Esophagus (tissue), 2 donors: ENCODE measurements around the gene ANKRD45. TPM values are rescaled to one million over a fixed set of nuclear protein-coding genes. Genes with fewer than 3 reads are reported as not detected.
"Not testable (repeated sequence)": the region's sequence is repeated elsewhere in the genome, so short reads cannot be mapped to it uniquely, and the experiment has no call there.

Experiments used
- H3K27ac ChIP-seq, 2 donors: one replicate each; pipeline ENCODE4 v1.5.1; 2013; ENCODE audit warnings: low read depth in 2 of 2, mild to moderate bottlenecking in 2 of 2, inconsistent platforms in 1 of 2, low read length in 1 of 2, moderate library complexity in 1 of 2
- H3K27me3 ChIP-seq, 2 donors: one replicate each; pipeline ENCODE4 v1.6.1; 2013; ENCODE audit warnings: low read length in 2 of 2, control low read depth in 1 of 2, mild to moderate bottlenecking in 1 of 2; ENCODE audit not compliant: insufficient read depth in 2 of 2, control insufficient read depth in 1 of 2
- H3K36me3 ChIP-seq, 2 donors: one replicate each; pipeline ENCODE4 v1.6.1; 2013; ENCODE audit warnings: low read length in 1 of 2; ENCODE audit not compliant: control insufficient read depth in 2 of 2, insufficient read depth in 2 of 2
- H3K4me1 ChIP-seq, 2 donors: one replicate each; pipeline ENCODE4 v1.6.1; 2013; ENCODE audit warnings: low read length in 1 of 2; ENCODE audit not compliant: control insufficient read depth in 2 of 2, insufficient read depth in 2 of 2
- H3K4me3 ChIP-seq, 2 donors: one replicate each; pipeline ENCODE4 v1.5.1; 2013; ENCODE audit warnings: low read length in 2 of 2, mild to moderate bottlenecking in 2 of 2, low read depth in 1 of 2, moderate library complexity in 1 of 2
- H3K9me3 ChIP-seq, 2 donors: one replicate each; pipeline ENCODE4 v1.6.1; 2013; ENCODE audit warnings: mild to moderate bottlenecking in 2 of 2, low read depth in 1 of 2, low read length in 1 of 2, moderate library complexity in 1 of 2; ENCODE audit not compliant: control insufficient read depth in 2 of 2, insufficient read depth in 1 of 2
- WGBS, 2 donors: extraction: QIAGEN DNeasy Blood & Tissue Kit; methylation state at CpG; one replicate each; pipeline ENCODE4 v1.1.7; 2013; 5-methylcytosine and 5-hydroxymethylcytosine counted together
- polyA plus RNA-seq, 2 donors: library from polyadenylated mRNA; stranded (reverse); fragments of 200-250 nt; gene quantifications; one replicate each; pipeline ENCODE4 v1.2.3, GENCODE V29; 2013
- donor health status: healthy with polysubstance abuse.
- donor health status: Bipolar disorder and iron deficiency.

Gene ANKRD45
- polyA plus RNA-seq, 2 donors = not detected

DNA sequence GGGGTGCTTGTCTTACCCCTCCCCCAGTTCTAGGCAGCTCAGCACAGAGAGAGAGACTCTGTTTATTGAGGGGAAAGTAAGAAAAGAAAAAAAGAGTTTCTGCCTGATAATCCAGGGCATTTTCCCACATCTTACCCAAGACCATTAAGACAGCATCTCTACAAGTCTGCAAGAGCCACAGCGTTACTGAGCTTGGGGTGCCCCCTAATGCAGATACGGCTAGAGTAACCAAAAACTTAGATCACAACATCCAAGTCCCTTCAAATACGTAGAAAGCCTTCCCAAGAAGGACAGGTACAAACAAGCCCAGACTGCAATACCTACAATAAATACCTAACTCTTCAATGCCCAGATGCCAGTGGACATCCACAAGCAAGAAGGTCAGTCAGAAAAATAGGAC lies 40.8 kb downstream of the ANKRD45 start:
- no peak overlapping the region for H3K27ac ChIP-seq
- H3K4me1 ChIP-seq = no peaks in the 10 kb centered on the region
- H3K36me3 ChIP-seq = no peaks in the 10 kb centered on the region
- H3K4me3 ChIP-seq = no peak overlapping the region
- peaks cover 0 to 2% of the 10 kb centered on the region in 2 donors for H3K27me3 ChIP-seq
- 79 to 89% methylated on average over 3 of the region's 3 CpGs for WGBS, 2 donors
- H3K9me3 ChIP-seq = no peaks in the 10 kb centered on the region

DNA sequence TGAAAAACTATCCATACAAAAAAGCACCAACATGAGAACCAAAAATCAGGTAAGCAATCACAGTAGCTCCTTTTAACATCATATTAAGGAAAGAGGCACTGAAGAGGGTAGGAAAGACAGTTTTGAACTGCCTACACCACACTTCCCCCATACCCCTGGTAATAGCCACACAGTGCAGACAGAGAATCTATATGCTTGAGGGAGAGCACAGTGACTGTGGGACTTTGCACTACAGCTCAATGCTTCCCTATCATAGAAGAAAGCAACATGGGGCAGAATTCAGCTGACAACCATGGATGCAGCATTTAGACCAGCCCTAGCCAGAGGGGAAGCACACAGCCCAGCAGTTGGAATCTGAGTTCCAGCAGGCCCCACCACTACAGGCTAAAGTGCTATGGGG lies 42.4 kb downstream of the ANKRD45 start:
- H3K9me3 ChIP-seq = no peaks in the 10 kb centered on the region
- no peak overlapping the region for H3K27ac ChIP-seq
- H3K4me3 ChIP-seq = no peak overlapping the region
- H3K4me1 ChIP-seq = no peaks in the 10 kb centered on the region
- H3K27me3 ChIP-seq = peaks cover 0 to 2% of the 10 kb centered on the region in 2 donors
- no peaks in the 10 kb centered on the region for H3K36me3 ChIP-seq

- H3K27me3 ChIP-seq = no peaks in the 10 kb centered on the region
Measured at GRCh38 chr1:173616859-173617258, 52.8 kb downstream of the ANKRD45 start.

DNA sequence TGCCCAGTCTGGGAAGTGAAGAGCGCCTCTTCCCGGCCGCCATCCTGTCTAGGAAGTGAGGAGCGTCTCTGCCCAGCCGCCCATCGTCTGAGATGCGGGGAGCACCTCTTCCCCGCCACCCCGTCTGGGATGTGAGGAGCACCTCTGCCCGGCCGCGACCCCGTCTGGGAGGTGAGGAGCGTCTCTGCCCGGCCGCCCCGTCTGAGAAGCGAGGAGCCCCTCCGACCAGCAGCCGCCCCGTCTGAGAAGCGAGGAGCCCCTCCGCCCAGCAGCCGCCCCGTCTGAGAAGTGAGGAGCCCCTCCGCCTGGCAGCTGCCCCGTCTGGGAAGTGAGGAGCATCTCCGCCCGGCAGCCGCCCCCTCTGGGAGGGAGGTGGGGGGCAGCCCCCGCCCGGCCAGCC lies 56.6 kb downstream of the ANKRD45 start:
- not testable (repeated sequence) for H3K27me3 ChIP-seq, H3K4me3 ChIP-seq, H3K4me1 ChIP-seq, H3K36me3 ChIP-seq, H3K27ac ChIP-seq, H3K9me3 ChIP-seq
- 94 to 97% methylated on average over 22 to 32 of the region's 32 CpGs for WGBS, 2 donors

More at GRCh38 chr1:173616859-173617258, 52.8 kb downstream of the ANKRD45 start:
- peaks cover 3 to 5% of the 10 kb centered on the region in 2 donors for H3K9me3 ChIP-seq
- WGBS, 2 donors = 77 to 86% methylated on average over 4 of the region's 4 CpGs
- no peaks in the 10 kb centered on the region for H3K36me3 ChIP-seq
- no peak overlapping the region for H3K4me3 ChIP-seq
- no peak overlapping the region for H3K27ac ChIP-seq
- H3K4me1 ChIP-seq = no peaks in the 10 kb centered on the region

DNA sequence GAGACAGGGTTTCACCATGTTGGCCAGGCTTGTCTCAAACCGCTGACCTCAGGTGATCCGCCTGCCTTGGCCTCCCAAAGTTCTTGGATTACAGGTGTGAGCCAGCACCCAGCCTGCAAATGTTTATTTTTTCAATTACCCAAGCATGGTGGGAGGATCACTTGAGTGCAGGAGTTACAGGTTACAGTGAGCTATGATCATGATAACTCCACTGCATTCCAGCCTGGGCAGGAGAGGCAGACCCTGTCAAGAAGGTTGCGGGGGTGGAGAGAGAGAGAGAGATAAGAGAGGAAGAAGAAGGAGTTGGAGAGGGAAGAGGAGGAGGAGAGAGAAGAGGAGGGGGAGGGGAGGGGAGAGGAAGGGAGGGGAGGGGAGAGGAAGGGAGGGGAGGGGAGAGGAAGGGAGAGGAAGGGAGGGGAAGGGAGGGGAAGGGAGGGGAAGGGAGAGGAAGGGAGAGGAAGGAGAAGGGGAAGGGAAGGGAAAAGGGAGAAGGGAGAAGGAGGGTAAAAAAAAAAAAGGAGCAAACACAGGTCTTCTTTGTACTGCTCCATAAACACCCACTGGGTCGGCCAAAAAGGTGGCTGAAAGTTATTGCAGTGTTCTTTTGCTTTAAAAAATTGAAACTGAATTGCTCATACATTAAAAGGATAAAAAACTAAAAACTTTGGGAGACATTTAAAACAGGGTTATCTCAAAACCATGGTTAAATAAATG lies 61.0 kb downstream of the ANKRD45 start:
- Histone ChIP-seq H3K4me1 (no peaks in the 10 kb centered on the region), H3K4me3 (no peak overlapping the region), H3K27me3 (no peaks in the 10 kb centered on the region), H3K27ac (no peak overlapping the region), H3K9me3 (no peaks in the 10 kb centered on the region), H3K36me3 (no peaks in the 10 kb centered on the region)
- WGBS, 2 donors = 85 to 86% methylated on average over 4 of the region's 4 CpGs

DNA sequence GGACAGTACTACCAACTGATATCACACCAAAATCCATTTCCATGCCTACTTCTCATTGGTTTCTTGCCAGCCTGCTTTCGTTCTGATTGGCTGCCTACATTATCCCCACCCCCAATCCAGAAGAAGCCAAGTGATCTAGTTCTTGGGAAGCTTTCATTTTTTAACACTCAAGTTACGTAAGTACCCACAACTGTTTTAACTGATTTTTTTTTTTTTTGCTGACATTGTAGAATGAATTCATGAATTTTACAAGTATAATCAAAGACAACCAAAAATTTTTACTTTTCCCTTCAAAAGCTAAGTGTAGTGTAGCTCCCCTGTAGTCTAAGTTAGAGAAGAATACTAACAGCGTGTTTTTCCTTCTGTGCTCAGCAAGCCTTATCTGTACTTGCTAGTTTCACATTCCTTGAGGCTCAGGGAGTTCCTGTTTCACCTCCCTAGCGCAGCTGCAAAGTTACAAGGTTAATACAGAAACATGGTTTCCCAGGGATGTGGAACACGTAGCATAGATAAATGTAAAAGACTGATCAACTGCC lies 66.5 kb downstream of the ANKRD45 start, which contains the start of gene SLC9C2:
Gene SLC9C2, minus strand, starts transcription at position 17 of the 536 bp plus-strand sequence. CDS start 1,296 bp downstream, outside the sequence.
- no peak within 1 kb of the TSS for H3K4me3 ChIP-seq
- no peaks in the 10 kb centered on the region for H3K27me3 ChIP-seq
- no peaks in the 10 kb centered on the region for H3K4me1 ChIP-seq
- no peaks in the 10 kb centered on the region for H3K36me3 ChIP-seq
- 37 to 38% methylated on average over 5 of the region's 5 CpGs for WGBS, 2 donors
- no peaks in the 10 kb centered on the region for H3K9me3 ChIP-seq
- no peak within 1 kb of the TSS for H3K27ac ChIP-seq

- no peaks in the 10 kb centered on the region for H3K9me3 ChIP-seq
- H3K27me3 ChIP-seq = no peaks in the 10 kb centered on the region
- H3K4me1 ChIP-seq = no peaks in the 10 kb centered on the region
- WGBS, 2 donors = 86 to 87% methylated on average over 2 of the region's 2 CpGs
- no peak overlapping the region for H3K27ac ChIP-seq
- H3K4me3 ChIP-seq = no peak overlapping the region
- no peaks in the 10 kb centered on the region for H3K36me3 ChIP-seq
Measured at GRCh38 chr1:173601588-173601987, 68.1 kb downstream of the ANKRD45 start.

- no peaks in the 10 kb centered on the region for H3K27me3 ChIP-seq
- H3K27ac ChIP-seq = no peak overlapping the region
- H3K36me3 ChIP-seq = no peaks in the 10 kb centered on the region
- WGBS, 2 donors = 90 to 94% methylated on average over 3 of the region's 3 CpGs
- H3K4me3 ChIP-seq = no peak overlapping the region
- no peaks in the 10 kb centered on the region for H3K4me1 ChIP-seq
- no peaks in the 10 kb centered on the region for H3K9me3 ChIP-seq
Measured at GRCh38 chr1:173596097-173596825, 73.4 kb downstream of the ANKRD45 start.

DNA sequence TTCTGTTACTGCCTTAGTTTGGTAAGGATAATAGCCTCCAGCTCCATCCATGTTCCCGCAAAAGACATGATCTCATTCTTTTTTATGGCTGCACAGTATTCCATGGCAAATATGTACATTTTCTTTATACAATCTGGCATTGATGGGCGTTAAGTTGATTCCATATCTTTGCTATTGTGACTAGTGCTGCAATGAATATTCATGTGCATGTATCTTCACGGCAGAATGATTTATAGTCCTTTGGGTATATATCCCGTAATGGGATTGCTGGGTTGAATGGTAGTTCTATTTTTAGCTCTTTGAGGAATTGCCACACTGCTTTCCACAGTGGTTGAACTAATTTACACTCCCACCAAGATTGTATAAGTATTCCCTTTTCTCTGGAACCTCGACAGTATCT lies 78.5 kb downstream of the ANKRD45 start:
- not testable (repeated sequence) for H3K27me3 ChIP-seq, H3K4me3 ChIP-seq, H3K9me3 ChIP-seq, H3K36me3 ChIP-seq, H3K4me1 ChIP-seq, H3K27ac ChIP-seq
- 78 to 83% methylated on average over 5 of the region's 5 CpGs for WGBS, 2 donors
